ENCODE results near the gene GAS7. TPM values are rescaled to one million over a fixed set of nuclear protein-coding genes. Genes with fewer than 3 reads are reported as not detected.

Gene GAS7
- total and polyA plus RNA-seq, 12 donors: 3.6 to 54.9 (median 28.0) TPM

- intact Hi-C loops (cut with DNase I): no loop called here
- no peaks in the 10 kb centered on the region for H3K9me3 ChIP-seq (replicated peaks in 1 of 3)
- H3K4me3 ChIP-seq: no peak overlapping the region
- peak overlapping the region in 2 of 5 donors; percentile 32 to 43 for H3K27ac ChIP-seq
- TF ChIP-seq CTCF (IDR thresholded peaks at IDR 0.05): no peak
- TF ChIP-seq POLR2A (IDR thresholded peaks at IDR 0.05): no peak
- 26 to 41% (median 39%) methylated on average over 12 to 13 of the region's 13 CpGs for WGBS, 4 donors
- no peaks in the 10 kb centered on the region for H3K27me3 ChIP-seq
- H3K36me3 ChIP-seq (replicated peaks in 1 of 2): no peaks in the 10 kb centered on the region
- DNase-seq: no peak
- H3K4me1 ChIP-seq (replicated peaks in 1 of 2): peaks cover 0 to 8% of the 10 kb centered on the region in 2 donors
These were observed 224.5 kb downstream of the GAS7 start for GRCh38 chr17:9973669-9974447.

- H3K4me1 ChIP-seq (replicated peaks in 1 of 2): peaks cover 0 to 8% of the 10 kb centered on the region in 2 donors
- no peaks in the 10 kb centered on the region for H3K27me3 ChIP-seq
- no peak overlapping the region for H3K27ac ChIP-seq
- H3K4me3 ChIP-seq: no peak overlapping the region
- H3K9me3 ChIP-seq (replicated peaks in 1 of 3): no peaks in the 10 kb centered on the region
- H3K36me3 ChIP-seq (replicated peaks in 1 of 2): no peaks in the 10 kb centered on the region
- intact Hi-C loops (cut with DNase I): no loop called here
- TF ChIP-seq CTCF (IDR thresholded peaks at IDR 0.05) (no peak), POLR2A (IDR thresholded peaks at IDR 0.05) (no peak)
- peak in 5 of 7 donors; percentile 18 to 67 (median 41) for DNase-seq
- WGBS, 4 donors: 35 to 56% (median 46%) methylated on average over 2 to 4 of the region's 4 CpGs
These were observed 226.4 kb downstream of the GAS7 start for GRCh38 chr17:9971991-9972390.

GRCh38 chr17:9969301-9969935 lies 229.0 kb downstream of the GAS7 start:
- Histone ChIP-seq H3K4me1 (replicated peaks in 1 of 2) (peaks cover 0 to 8% of the 10 kb centered on the region in 2 donors), H3K9me3 (replicated peaks in 1 of 3) (no peaks in the 10 kb centered on the region), H3K4me3 (no peak overlapping the region), H3K27me3 (no peaks in the 10 kb centered on the region), H3K27ac (no peak overlapping the region), H3K36me3 (replicated peaks in 1 of 2) (no peaks in the 10 kb centered on the region)
- intact Hi-C loops (cut with DNase I): loop anchor here in 1 of 2 donors (10.0 kb wide), 1 partner anchor 255 kb away; no protein-coding TSS in a partner anchor
- TF ChIP-seq POLR2A (IDR thresholded peaks at IDR 0.05) (no peak), CTCF (IDR thresholded peaks at IDR 0.05) (no peak)
- 77 to 82% (median 80%) methylated on average over 6 to 13 of the region's 13 CpGs for WGBS, 4 donors
- DNase-seq: no peak

GRCh38 chr17:9968881-9969280 lies 229.5 kb downstream of the GAS7 start:
- intact Hi-C loops (cut with DNase I): loop anchor here in 1 of 2 donors (10.0 kb wide), 1 partner anchor 256 kb away; no protein-coding TSS in a partner anchor

More at GRCh38 chr17:9968881-9969280, 229.5 kb downstream of the GAS7 start:
- H3K4me3 ChIP-seq: no peak overlapping the region
- H3K36me3 ChIP-seq (replicated peaks in 1 of 2): no peaks in the 10 kb centered on the region
- no peak for DNase-seq
- peaks cover 0 to 3% of the 10 kb centered on the region in 2 donors for H3K4me1 ChIP-seq (replicated peaks in 1 of 2)
- WGBS, 4 donors: 66 to 76% (median 73%) methylated on average over 5 of the region's 5 CpGs
- no peaks in the 10 kb centered on the region for H3K9me3 ChIP-seq (replicated peaks in 1 of 3)
- H3K27me3 ChIP-seq: no peaks in the 10 kb centered on the region
- no peak for TF ChIP-seq POLR2A (IDR thresholded peaks at IDR 0.05)
- no peak for TF ChIP-seq CTCF (IDR thresholded peaks at IDR 0.05)
- no peak overlapping the region for H3K27ac ChIP-seq
